Karpas-422 (cell line): ENCODE data around the gene KRTAP1-3. TPM values are rescaled to one million over a fixed set of nuclear protein-coding genes. Genes with fewer than 3 reads are reported as not detected.
A peak's percentile ranks its signal among the peaks of the same experiment; 100 is the strongest.
"Not testable (repeated sequence)": the region's sequence is repeated elsewhere in the genome, so short reads cannot be mapped to it uniquely, and the experiment has no call there.

Experiments used
- DNase-seq: peaks from one replicate; pipeline ENCODE4 v3.0.0-alpha.2; 2015
- H2AFZ ChIP-seq: fragments of 200-600 bp; sonication (generic); 2 replicates; pipeline ENCODE4 v1.6.1; 2014; ENCODE audit warnings: antibody characterized with exemption, low read length, mixed read lengths
- H3K27ac ChIP-seq: fragments of 200-600 bp; sonication (generic); 2 replicates; pipeline ENCODE4 v1.5.1; 2014; ENCODE audit warnings: mild to moderate bottlenecking, low read length, moderate library complexity
- H3K27me3 ChIP-seq: fragments of 200-600 bp; sonication (generic); 2 replicates; pipeline ENCODE4 v1.6.1; 2014; ENCODE audit warnings: low read length, mixed read lengths
- H3K36me3 ChIP-seq: fragments of 200-600 bp; sonication (generic); 2 replicates; pipeline ENCODE4 v1.6.1; 2014; ENCODE audit warnings: low read length, mixed read lengths; ENCODE audit not compliant: insufficient read depth
- H3K4me1 ChIP-seq: fragments of 200-600 bp; sonication (generic); 2 replicates; pipeline ENCODE4 v1.6.1; 2014; ENCODE audit warnings: mild to moderate bottlenecking, low read length, mixed read lengths
- H3K4me2 ChIP-seq: fragments of 200-600 bp; sonication (generic); 2 replicates; pipeline ENCODE4 v1.6.1; 2014; ENCODE audit warnings: low read length, low read depth, mild to moderate bottlenecking; ENCODE audit not compliant: poor library complexity, severe bottlenecking
- H3K4me3 ChIP-seq: fragments of 200-600 bp; sonication (generic); 2 replicates; pipeline ENCODE4 v1.5.1; 2014; ENCODE audit warnings: mild to moderate bottlenecking, antibody characterized with exemption, low read length, mixed read lengths
- H3K79me2 ChIP-seq: fragments of 200-600 bp; sonication (generic); 2 replicates; pipeline ENCODE4 v1.6.1; 2014; ENCODE audit warnings: mild to moderate bottlenecking, low read length, mixed read lengths
- H3K9ac ChIP-seq: fragments of 200-600 bp; sonication (generic); 2 replicates; pipeline ENCODE4 v1.6.0; 2014; ENCODE audit warnings: low read length
- H3K9me2 ChIP-seq: fragments of 200-600 bp; sonication (generic), shearing (Covaris generic); replicated peaks from 2 replicates; pipeline ENCODE4 v1.6.0; 2014; ENCODE audit warnings: mild to moderate bottlenecking, low read length, moderate library complexity; ENCODE audit not compliant: insufficient read depth
- H3K9me3 ChIP-seq: fragments of 300-700, 200-600 bp; sonication (generic); 2 replicates; pipeline ENCODE4 v1.6.1; 2014; ENCODE audit warnings: low read length, mixed read lengths
- H4K20me1 ChIP-seq: fragments of 200-600 bp; sonication (generic); 2 replicates; pipeline ENCODE4 v1.6.1; 2014; ENCODE audit warnings: mild to moderate bottlenecking, antibody characterized with exemption, low read length, low read depth; ENCODE audit not compliant: insufficient read depth
- total RNA-seq: library from RNA; depleted of rRNA; stranded (reverse); fragments of >200 nt; shearing (Covaris generic); gene quantifications from 2 replicates; pipeline ENCODE4 v1.2.3, GENCODE V29; 2014; ENCODE audit warnings: low replicate concordance

The KRTAP1-3 gene
- total RNA-seq, 1 experiment from 2014 or later: not detected

GRCh38 chr17:41058741-41059140, 24.1 kb upstream of the KRTAP1-3 start:
- no peak overlapping the region for H3K9ac ChIP-seq

GRCh38 chr17:41057547-41057946, 22.9 kb upstream of the KRTAP1-3 start:
- Histone ChIP-seq H3K4me1 (no peaks in the 10 kb centered on the region), H3K4me3 (no peak overlapping the region), H3K9me3 (no peaks in the 10 kb centered on the region), H4K20me1 (no peaks in the 10 kb centered on the region), H3K36me3 (no peaks in the 10 kb centered on the region), H2AFZ (no peak overlapping the region), H3K9me2 (no peaks in the 10 kb centered on the region), H3K4me2 (no peak overlapping the region), H3K9ac (no peak overlapping the region), H3K79me2 (no peaks in the 10 kb centered on the region), H3K27ac (no peak overlapping the region), H3K27me3 (no peaks in the 10 kb centered on the region)
- DNase-seq: peak; percentile 22

More at GRCh38 chr17:41058741-41059140, 24.1 kb upstream of the KRTAP1-3 start:
- H4K20me1 ChIP-seq: no peaks in the 10 kb centered on the region
- H3K27ac ChIP-seq: no peak overlapping the region
- no peaks in the 10 kb centered on the region for H3K27me3 ChIP-seq
- no peaks in the 10 kb centered on the region for H3K9me2 ChIP-seq
- no peak for DNase-seq
- no peaks in the 10 kb centered on the region for H3K36me3 ChIP-seq
- no peaks in the 10 kb centered on the region for H3K4me1 ChIP-seq
- no peak overlapping the region for H3K4me2 ChIP-seq
- H3K79me2 ChIP-seq: no peaks in the 10 kb centered on the region
- no peaks in the 10 kb centered on the region for H3K9me3 ChIP-seq
- H2AFZ ChIP-seq: no peak overlapping the region
- no peak overlapping the region for H3K4me3 ChIP-seq

GRCh38 chr17:41055130-41055529, 20.5 kb upstream of the KRTAP1-3 start, which contains the start of gene KRTAP2-2:
TSS of gene KRTAP2-2 (minus strand) at chr17:41055230. CDS start at chr17:41055211, 19 bp downstream.
- not testable (repeated sequence) for H2AFZ ChIP-seq, H3K9me3 ChIP-seq, H3K9ac ChIP-seq, H3K9me2 ChIP-seq, H4K20me1 ChIP-seq, H3K27ac ChIP-seq, H3K4me1 ChIP-seq, H3K27me3 ChIP-seq, DNase-seq, H3K36me3 ChIP-seq, H3K4me3 ChIP-seq, H3K79me2 ChIP-seq, H3K4me2 ChIP-seq

- H3K27ac ChIP-seq, H3K9ac ChIP-seq, DNase-seq, H4K20me1 ChIP-seq, H3K9me2 ChIP-seq, H3K36me3 ChIP-seq, H3K27me3 ChIP-seq, H3K79me2 ChIP-seq, H3K4me2 ChIP-seq, H2AFZ ChIP-seq, H3K9me3 ChIP-seq, H3K4me1 ChIP-seq, H3K4me3 ChIP-seq: not testable (repeated sequence)
Measured at GRCh38 chr17:41054556-41054955, 19.9 kb upstream of the KRTAP1-3 start.

- Histone ChIP-seq H3K9me2 (no peaks in the 10 kb centered on the region), H3K79me2 (no peaks in the 10 kb centered on the region), H3K4me1 (no peaks in the 10 kb centered on the region), H3K36me3 (no peaks in the 10 kb centered on the region), H3K4me2 (no peak overlapping the region), H3K27me3 (no peaks in the 10 kb centered on the region), H4K20me1 (no peaks in the 10 kb centered on the region), H3K4me3 (no peak overlapping the region), H3K9me3 (no peaks in the 10 kb centered on the region), H3K27ac (no peak overlapping the region), H3K9ac (no peak overlapping the region), H2AFZ (no peak overlapping the region)
- DNase-seq: peak; percentile 27
Measured at GRCh38 chr17:41054025-41054424, 19.4 kb upstream of the KRTAP1-3 start.

GRCh38 chr17:41052566-41052965, 17.9 kb upstream of the KRTAP1-3 start:
- H3K4me1 ChIP-seq: no peaks in the 10 kb centered on the region
- no peaks in the 10 kb centered on the region for H3K9me2 ChIP-seq
- no peak overlapping the region for H2AFZ ChIP-seq
- H3K27ac ChIP-seq: no peak overlapping the region
- no peak overlapping the region for H3K9ac ChIP-seq
- no peak overlapping the region for H3K4me3 ChIP-seq
- no peaks in the 10 kb centered on the region for H4K20me1 ChIP-seq
- H3K27me3 ChIP-seq: no peaks in the 10 kb centered on the region
- no peaks in the 10 kb centered on the region for H3K36me3 ChIP-seq
- H3K9me3 ChIP-seq: no peaks in the 10 kb centered on the region
- H3K4me2 ChIP-seq: no peak overlapping the region
- H3K79me2 ChIP-seq: no peaks in the 10 kb centered on the region
- DNase-seq: no peak

GRCh38 chr17:41049110-41049509, 14.4 kb upstream of the KRTAP1-3 start:
- H3K9me2 ChIP-seq: no peaks in the 10 kb centered on the region
- peak; percentile 10 for DNase-seq
- no peak overlapping the region for H3K9ac ChIP-seq
- no peak overlapping the region for H2AFZ ChIP-seq
- H3K27ac ChIP-seq: no peak overlapping the region
- no peaks in the 10 kb centered on the region for H3K27me3 ChIP-seq
- no peaks in the 10 kb centered on the region for H3K9me3 ChIP-seq
- H3K4me1 ChIP-seq: no peaks in the 10 kb centered on the region
- no peaks in the 10 kb centered on the region for H3K36me3 ChIP-seq
- no peaks in the 10 kb centered on the region for H3K79me2 ChIP-seq
- H3K4me2 ChIP-seq: no peak overlapping the region
- no peak overlapping the region for H3K4me3 ChIP-seq
- no peaks in the 10 kb centered on the region for H4K20me1 ChIP-seq

GRCh38 chr17:41048441-41048840, 13.8 kb upstream of the KRTAP1-3 start:
- Histone ChIP-seq H4K20me1 (no peaks in the 10 kb centered on the region), H3K4me2 (no peak overlapping the region), H3K9me2 (no peaks in the 10 kb centered on the region), H3K79me2 (no peaks in the 10 kb centered on the region), H3K27me3 (no peaks in the 10 kb centered on the region), H3K9me3 (no peaks in the 10 kb centered on the region), H3K36me3 (no peaks in the 10 kb centered on the region), H3K4me1 (no peaks in the 10 kb centered on the region), H3K27ac (no peak overlapping the region), H3K9ac (no peak overlapping the region), H3K4me3 (no peak overlapping the region), H2AFZ (no peak overlapping the region)
- DNase-seq: peak; percentile 1
